ENCODE data around the gene LRRC34. TPM values are rescaled to one million over a fixed set of nuclear protein-coding genes. Genes with fewer than 3 reads are reported as not detected.

Gene LRRC34
- 3.6 TPM for total RNA-seq (ENCODE audit: unreplicated experiment)
- long read RNA-seq, partial matches to known transcripts: 0 of 1 reads
- long read RNA-seq, other reads (novel, unspliced or antisense): 1 of 1 reads

GRCh38 chr3:169812332-169813235 lies at the start of gene LRRC34, which contains the start of gene LRRIQ4:
LRRC34 (minus strand) TSS chr3:169812904; CDS start chr3:169812548, 356 bp downstream.
LRRIQ4 (plus strand) TSS chr3:169812870; CDS start chr3:169821922, 9,052 bp downstream.
- H3K27ac Mint-ChIP-seq (ENCODE audit: unreplicated experiment): peak within 1 kb of the TSS; percentile 89
- peaks cover 9% of the 10 kb centered on the region for H3K9me3 Mint-ChIP-seq (ENCODE audit: unreplicated experiment)
- H3K27me3 Mint-ChIP-seq (ENCODE audit: unreplicated experiment): peaks cover 6% of the 10 kb centered on the region
- H3K36me3 Mint-ChIP-seq (ENCODE audit: unreplicated experiment): peaks cover 5% of the 10 kb centered on the region
- peak within 1 kb of the TSS; percentile 88 for H3K4me3 Mint-ChIP-seq (ENCODE audit: unreplicated experiment)
- no peak for TF ChIP-seq CTCF (IDR thresholded peaks at IDR 0.05; ENCODE audit: partially characterized antibody, unreplicated experiment)
- peaks cover 13% of the 10 kb centered on the region for H3K4me1 Mint-ChIP-seq (ENCODE audit: low read depth, unreplicated experiment)
- peak; percentile 90 for DNase-seq

GRCh38 chr3:169861871-169862270 lies 49.2 kb upstream of the LRRC34 start:
- no peak for DNase-seq
- Mint-ChIP-seq H3K27ac (ENCODE audit: unreplicated experiment) (no peak overlapping the region), H3K27me3 (ENCODE audit: unreplicated experiment) (no peaks in the 10 kb centered on the region), H3K4me1 (ENCODE audit: low read depth, unreplicated experiment) (no peaks in the 10 kb centered on the region), H3K9me3 (ENCODE audit: unreplicated experiment) (no peaks in the 10 kb centered on the region), H3K4me3 (ENCODE audit: unreplicated experiment) (no peak overlapping the region), H3K36me3 (ENCODE audit: unreplicated experiment) (no peaks in the 10 kb centered on the region)
- no peak for TF ChIP-seq CTCF (IDR thresholded peaks at IDR 0.05; ENCODE audit: partially characterized antibody, unreplicated experiment)

DNA sequence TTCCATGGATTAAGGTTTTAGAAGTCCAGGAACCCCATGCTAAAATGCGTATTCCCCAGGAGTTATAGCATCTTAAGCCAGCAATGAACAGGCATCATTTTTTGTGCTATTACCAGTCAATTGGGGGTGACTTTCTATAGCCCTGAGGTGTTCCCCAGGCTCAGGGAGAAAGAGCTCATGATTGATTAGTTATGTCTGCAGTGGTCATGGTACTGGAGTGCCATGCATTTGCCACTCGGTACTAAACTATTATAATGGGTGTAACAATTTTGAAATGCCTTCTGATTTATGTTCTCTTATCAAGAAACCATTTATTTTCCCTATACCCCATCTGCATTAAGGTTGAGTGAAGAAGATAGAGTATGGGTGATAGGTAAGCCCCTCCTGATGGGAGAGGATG lies 45.1 kb upstream of the LRRC34 start:
- TF ChIP-seq CTCF (IDR thresholded peaks at IDR 0.05; ENCODE audit: partially characterized antibody, unreplicated experiment): no peak
- no peak for DNase-seq
- H3K4me1 Mint-ChIP-seq (ENCODE audit: low read depth, unreplicated experiment): no peaks in the 10 kb centered on the region
- H3K4me3 Mint-ChIP-seq (ENCODE audit: unreplicated experiment): no peak overlapping the region
- no peaks in the 10 kb centered on the region for H3K9me3 Mint-ChIP-seq (ENCODE audit: unreplicated experiment)
- no peaks in the 10 kb centered on the region for H3K36me3 Mint-ChIP-seq (ENCODE audit: unreplicated experiment)
- H3K27me3 Mint-ChIP-seq (ENCODE audit: unreplicated experiment): peaks cover 2% of the 10 kb centered on the region
- no peak overlapping the region for H3K27ac Mint-ChIP-seq (ENCODE audit: unreplicated experiment)

DNA sequence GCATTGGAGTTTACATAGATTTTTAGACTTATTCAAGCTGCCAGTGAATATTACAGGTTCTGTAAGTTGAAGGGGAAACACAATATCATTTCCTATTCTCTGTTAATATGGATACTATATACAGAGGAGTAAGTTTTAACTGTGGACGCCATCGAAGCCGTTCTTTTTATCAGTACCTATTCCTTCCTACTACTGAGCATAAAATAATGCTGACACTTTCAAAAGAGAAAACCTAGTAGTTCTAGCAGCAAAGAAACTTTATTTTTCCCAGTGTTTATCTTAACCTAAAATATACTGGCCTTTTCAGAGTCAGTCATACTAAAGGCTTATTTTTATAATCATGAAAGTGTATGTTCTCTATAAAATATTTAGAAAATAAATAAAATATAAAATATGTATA lies 42.8 kb upstream of the LRRC34 start:
- Mint-ChIP-seq H3K27ac (ENCODE audit: unreplicated experiment) (no peak overlapping the region), H3K27me3 (ENCODE audit: unreplicated experiment) (peaks cover 2% of the 10 kb centered on the region), H3K9me3 (ENCODE audit: unreplicated experiment) (no peaks in the 10 kb centered on the region), H3K36me3 (ENCODE audit: unreplicated experiment) (no peaks in the 10 kb centered on the region), H3K4me1 (ENCODE audit: low read depth, unreplicated experiment) (no peaks in the 10 kb centered on the region), H3K4me3 (ENCODE audit: unreplicated experiment) (no peak overlapping the region)
- no peak for DNase-seq
- no peak for TF ChIP-seq CTCF (IDR thresholded peaks at IDR 0.05; ENCODE audit: partially characterized antibody, unreplicated experiment)

DNA sequence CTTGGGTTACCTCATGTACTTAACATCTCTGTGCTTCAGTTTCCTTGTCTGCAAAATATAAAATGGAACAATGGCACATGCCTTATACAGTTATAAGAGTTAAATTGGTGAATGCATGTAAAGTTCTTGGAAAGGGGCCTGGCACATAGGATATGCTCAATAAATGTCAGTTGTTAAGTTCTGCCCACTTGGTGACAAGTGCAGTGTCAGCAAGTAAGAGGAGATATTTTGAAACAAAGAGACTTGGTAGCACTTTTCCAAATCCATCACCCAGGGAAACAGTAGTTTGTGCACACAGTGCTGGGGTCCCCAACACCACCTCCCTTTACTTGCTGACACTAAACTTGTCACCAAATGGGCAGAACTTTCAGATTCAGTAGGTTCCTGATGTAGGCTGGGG lies 37.9 kb upstream of the LRRC34 start:
- DNase-seq: no peak
- no peaks in the 10 kb centered on the region for H3K4me1 Mint-ChIP-seq (ENCODE audit: low read depth, unreplicated experiment)
- no peak for TF ChIP-seq CTCF (IDR thresholded peaks at IDR 0.05; ENCODE audit: partially characterized antibody, unreplicated experiment)
- no peaks in the 10 kb centered on the region for H3K36me3 Mint-ChIP-seq (ENCODE audit: unreplicated experiment)
- no peaks in the 10 kb centered on the region for H3K9me3 Mint-ChIP-seq (ENCODE audit: unreplicated experiment)
- peaks cover 4% of the 10 kb centered on the region for H3K27me3 Mint-ChIP-seq (ENCODE audit: unreplicated experiment)
- no peak overlapping the region for H3K27ac Mint-ChIP-seq (ENCODE audit: unreplicated experiment)
- no peak overlapping the region for H3K4me3 Mint-ChIP-seq (ENCODE audit: unreplicated experiment)
